Measurements from ENCODE around the gene KRTAP5-9.
"Not testable (repeated sequence)": the region's sequence is repeated elsewhere in the genome, so short reads cannot be mapped to it uniquely, and the experiment has no call there.

DNA sequence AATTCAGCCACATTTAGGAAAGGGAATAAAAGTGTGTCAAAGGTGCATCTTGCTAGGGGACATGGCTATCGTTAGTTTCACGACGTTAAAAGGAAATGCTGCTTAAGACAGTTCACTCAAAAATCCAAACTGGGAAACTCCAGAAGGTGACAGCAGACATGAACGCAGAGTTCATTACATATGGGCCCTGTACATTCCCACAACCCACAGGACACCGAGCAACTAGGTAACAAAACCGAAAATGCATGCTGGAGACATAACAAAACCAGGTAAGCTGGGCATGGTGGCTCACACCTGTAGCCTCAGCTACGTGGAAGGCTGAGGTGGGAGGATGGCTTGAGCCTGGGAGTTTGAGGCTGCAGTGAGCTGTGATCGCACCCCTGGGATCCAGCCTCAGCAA, 19.4 kb downstream of the KRTAP5-9 start:
- TF ChIP-seq, protein P1, sequence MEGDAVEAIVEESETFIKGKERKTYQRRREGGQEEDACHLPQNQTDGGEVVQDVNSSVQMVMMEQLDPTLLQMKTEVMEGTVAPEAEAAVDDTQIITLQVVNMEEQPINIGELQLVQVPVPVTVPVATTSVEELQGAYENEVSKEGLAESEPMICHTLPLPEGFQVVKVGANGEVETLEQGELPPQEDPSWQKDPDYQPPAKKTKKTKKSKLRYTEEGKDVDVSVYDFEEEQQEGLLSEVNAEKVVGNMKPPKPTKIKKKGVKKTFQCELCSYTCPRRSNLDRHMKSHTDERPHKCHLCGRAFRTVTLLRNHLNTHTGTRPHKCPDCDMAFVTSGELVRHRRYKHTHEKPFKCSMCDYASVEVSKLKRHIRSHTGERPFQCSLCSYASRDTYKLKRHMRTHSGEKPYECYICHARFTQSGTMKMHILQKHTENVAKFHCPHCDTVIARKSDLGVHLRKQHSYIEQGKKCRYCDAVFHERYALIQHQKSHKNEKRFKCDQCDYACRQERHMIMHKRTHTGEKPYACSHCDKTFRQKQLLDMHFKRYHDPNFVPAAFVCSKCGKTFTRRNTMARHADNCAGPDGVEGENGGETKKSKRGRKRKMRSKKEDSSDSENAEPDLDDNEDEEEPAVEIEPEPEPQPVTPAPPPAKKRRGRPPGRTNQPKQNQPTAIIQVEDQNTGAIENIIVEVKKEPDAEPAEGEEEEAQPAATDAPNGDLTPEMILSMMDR (IDR thresholded peaks at IDR 0.05): not testable (repeated sequence)
- not testable (repeated sequence) for TF ChIP-seq POLR2A (IDR thresholded peaks at IDR 0.05)

Measured in right lobe of liver (tissue), 4 donors.